Progenitor cell of endocrine pancreas (in vitro differentiated cells): ENCODE results near the gene ZNF789. TPM values are rescaled to one million over a fixed set of nuclear protein-coding genes. Genes with fewer than 3 reads are reported as not detected.
A peak's percentile ranks its signal among the peaks of the same experiment; 100 is the strongest.

Experiments
- DNase-seq: peaks from one replicate; pipeline ENCODE4 v3.0.0; 2021; ENCODE audit warnings: low spot score; ENCODE audit not compliant: unreplicated experiment
- H3K27ac Mint-ChIP-seq: 2 replicates; pipeline ENCODE4 v1.8.0; 2021; ENCODE audit warnings: mild to moderate bottlenecking, moderate library complexity, mixed read lengths
- H3K27me3 Mint-ChIP-seq: 2 replicates; pipeline ENCODE4 v1.8.0; 2021; ENCODE audit warnings: mixed read lengths
- H3K36me3 Mint-ChIP-seq: 2 replicates; pipeline ENCODE4 v1.8.0; 2022; ENCODE audit warnings: mixed read lengths; ENCODE audit not compliant: insufficient read depth
- H3K4me1 Mint-ChIP-seq: 2 replicates; pipeline ENCODE4 v1.8.0; 2021; ENCODE audit warnings: low read depth, mixed read lengths
- H3K4me3 Mint-ChIP-seq: 2 replicates; pipeline ENCODE4 v1.8.0; 2021; ENCODE audit warnings: low read depth, mild to moderate bottlenecking, moderate library complexity, mixed read lengths
- H3K9me3 Mint-ChIP-seq: 2 replicates; pipeline ENCODE4 v1.8.0; 2021; ENCODE audit warnings: low read depth, mixed read lengths
- total RNA-seq: library from RNA; stranded (reverse); gene quantifications from 2 replicates; pipeline ENCODE4 v1.2.1, GENCODE V29; 2021
- TF ChIP-seq, protein P1 (sequence below): fragments of 200-600 bp; sonication (generic); IDR thresholded peaks from one replicate; pipeline ENCODE4 v1.5.0; 2021; ENCODE audit warnings: antibody characterized with exemption, mild to moderate bottlenecking; ENCODE audit not compliant: unreplicated experiment

ZNF789 gene
- total RNA-seq, 1 donor from 2014 or later = 27.4 TPM

DNA sequence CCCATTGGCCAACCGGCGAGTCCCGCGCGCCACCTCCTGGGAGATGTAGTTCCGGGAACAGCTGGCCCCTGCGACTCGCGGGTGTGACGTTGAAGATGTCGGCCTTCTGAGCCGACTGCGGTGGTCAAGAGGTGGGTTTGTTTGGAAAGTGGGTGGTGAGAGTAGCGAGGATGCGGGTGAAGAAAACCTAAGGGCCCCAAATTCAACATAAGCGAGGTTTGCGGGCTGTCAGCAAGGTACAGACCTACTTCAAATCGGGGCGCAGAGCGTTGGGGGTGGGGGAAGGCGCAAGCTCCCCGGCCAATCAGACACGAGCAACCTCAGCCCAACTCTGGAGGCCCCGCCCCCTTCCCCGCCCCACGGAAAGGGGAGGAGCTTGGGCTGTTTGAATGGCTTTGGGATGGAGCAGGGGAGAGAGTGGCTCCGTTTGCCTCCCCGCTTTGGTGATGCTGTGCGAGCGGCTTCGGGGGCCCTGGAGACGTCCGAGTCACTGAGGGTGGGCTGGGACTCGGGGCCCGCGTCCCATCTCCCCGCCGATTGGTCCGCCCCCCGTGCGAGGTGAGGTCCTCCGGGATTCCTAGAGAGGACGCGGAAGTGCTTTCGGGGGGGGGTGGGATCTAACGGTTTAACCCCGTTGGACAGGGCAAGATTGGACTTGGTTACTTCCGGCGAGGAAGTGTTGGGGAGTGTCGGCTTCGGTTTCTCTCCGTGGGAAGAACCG lies 32.1 kb downstream of the ZNF789 start, which contains the start of gene ZKSCAN5:
ZKSCAN5 (plus strand) TSS at position 60 of the 721 bp plus-strand sequence. CDS start 1,383 bp downstream, outside the sequence.
- peaks cover 18% of the 10 kb centered on the region for H3K4me1 Mint-ChIP-seq
- peaks cover 1% of the 10 kb centered on the region for H3K36me3 Mint-ChIP-seq
- peak; percentile 94 for DNase-seq
- peak within 1 kb of the TSS; percentile 97 for H3K27ac Mint-ChIP-seq
- TF ChIP-seq, protein P1, sequence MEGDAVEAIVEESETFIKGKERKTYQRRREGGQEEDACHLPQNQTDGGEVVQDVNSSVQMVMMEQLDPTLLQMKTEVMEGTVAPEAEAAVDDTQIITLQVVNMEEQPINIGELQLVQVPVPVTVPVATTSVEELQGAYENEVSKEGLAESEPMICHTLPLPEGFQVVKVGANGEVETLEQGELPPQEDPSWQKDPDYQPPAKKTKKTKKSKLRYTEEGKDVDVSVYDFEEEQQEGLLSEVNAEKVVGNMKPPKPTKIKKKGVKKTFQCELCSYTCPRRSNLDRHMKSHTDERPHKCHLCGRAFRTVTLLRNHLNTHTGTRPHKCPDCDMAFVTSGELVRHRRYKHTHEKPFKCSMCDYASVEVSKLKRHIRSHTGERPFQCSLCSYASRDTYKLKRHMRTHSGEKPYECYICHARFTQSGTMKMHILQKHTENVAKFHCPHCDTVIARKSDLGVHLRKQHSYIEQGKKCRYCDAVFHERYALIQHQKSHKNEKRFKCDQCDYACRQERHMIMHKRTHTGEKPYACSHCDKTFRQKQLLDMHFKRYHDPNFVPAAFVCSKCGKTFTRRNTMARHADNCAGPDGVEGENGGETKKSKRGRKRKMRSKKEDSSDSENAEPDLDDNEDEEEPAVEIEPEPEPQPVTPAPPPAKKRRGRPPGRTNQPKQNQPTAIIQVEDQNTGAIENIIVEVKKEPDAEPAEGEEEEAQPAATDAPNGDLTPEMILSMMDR = no peak
- H3K4me3 Mint-ChIP-seq = peak within 1 kb of the TSS; percentile 99
- no peaks in the 10 kb centered on the region for H3K9me3 Mint-ChIP-seq
- no peaks in the 10 kb centered on the region for H3K27me3 Mint-ChIP-seq

- Mint-ChIP-seq H3K9me3 (no peaks in the 10 kb centered on the region), H3K4me3 (peak overlapping the region; percentile 99), H3K4me1 (peaks cover 16% of the 10 kb centered on the region), H3K36me3 (peaks cover 1% of the 10 kb centered on the region), H3K27me3 (no peaks in the 10 kb centered on the region), H3K27ac (peak overlapping the region; percentile 97)
- TF ChIP-seq, protein P1 = no peak
- DNase-seq = no peak
Measured at GRCh38 chr7:99505324-99505662, 32.6 kb downstream of the ZNF789 start.

DNA sequence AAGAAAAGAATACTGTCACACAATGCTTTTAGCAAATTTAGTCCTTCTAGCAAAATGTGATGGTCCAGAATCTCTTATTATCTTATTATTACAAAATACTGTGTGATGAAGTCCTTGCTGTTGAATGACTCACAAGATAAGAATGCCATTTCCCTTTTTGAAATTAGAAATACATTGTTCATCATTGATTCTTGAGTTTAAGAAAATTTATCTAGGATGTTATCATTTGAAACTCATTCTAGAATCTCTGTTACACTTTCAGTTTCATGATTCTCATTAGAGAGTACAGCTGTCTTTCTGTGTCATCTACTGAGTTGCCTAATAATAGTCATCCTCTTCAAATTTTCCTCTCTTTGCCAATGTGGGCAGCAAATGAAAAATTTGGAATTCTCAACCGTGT lies 41.4 kb downstream of the ZNF789 start:
- no peak for DNase-seq
- Mint-ChIP-seq H3K27ac (no peak overlapping the region), H3K27me3 (no peaks in the 10 kb centered on the region), H3K4me3 (no peak overlapping the region), H3K4me1 (no peaks in the 10 kb centered on the region), H3K36me3 (peaks cover 16% of the 10 kb centered on the region), H3K9me3 (no peaks in the 10 kb centered on the region)
- TF ChIP-seq, protein P1 = no peak

- Mint-ChIP-seq H3K36me3 (peaks cover 29% of the 10 kb centered on the region), H3K27ac (no peak overlapping the region), H3K4me1 (no peaks in the 10 kb centered on the region), H3K27me3 (no peaks in the 10 kb centered on the region), H3K4me3 (no peak overlapping the region), H3K9me3 (peaks cover 8% of the 10 kb centered on the region)
- no peak for DNase-seq
- TF ChIP-seq, protein P1 = no peak
Measured at GRCh38 chr7:99521399-99521798, 48.7 kb downstream of the ZNF789 start.

- DNase-seq = no peak
- H3K4me3 Mint-ChIP-seq = no peak overlapping the region
- peaks cover 57% of the 10 kb centered on the region for H3K36me3 Mint-ChIP-seq
- no peak overlapping the region for H3K27ac Mint-ChIP-seq
- TF ChIP-seq, protein P1 = peak; percentile 14
- no peaks in the 10 kb centered on the region for H3K27me3 Mint-ChIP-seq
- no peaks in the 10 kb centered on the region for H3K4me1 Mint-ChIP-seq
- peaks cover 27% of the 10 kb centered on the region for H3K9me3 Mint-ChIP-seq
Measured at GRCh38 chr7:99525713-99526440, 53.2 kb downstream of the ZNF789 start.
